CD4-positive, alpha-beta T cell treated with Interleukin-1 beta for 1 hour (primary cell): ENCODE data around the gene OSTF1.

Experiments used
- DNase-seq, 2 donors: peaks; one replicate each; pipeline ENCODE4 v3.0.0-alpha.2; 2020 to 2022

Gene OSTF1

DNA sequence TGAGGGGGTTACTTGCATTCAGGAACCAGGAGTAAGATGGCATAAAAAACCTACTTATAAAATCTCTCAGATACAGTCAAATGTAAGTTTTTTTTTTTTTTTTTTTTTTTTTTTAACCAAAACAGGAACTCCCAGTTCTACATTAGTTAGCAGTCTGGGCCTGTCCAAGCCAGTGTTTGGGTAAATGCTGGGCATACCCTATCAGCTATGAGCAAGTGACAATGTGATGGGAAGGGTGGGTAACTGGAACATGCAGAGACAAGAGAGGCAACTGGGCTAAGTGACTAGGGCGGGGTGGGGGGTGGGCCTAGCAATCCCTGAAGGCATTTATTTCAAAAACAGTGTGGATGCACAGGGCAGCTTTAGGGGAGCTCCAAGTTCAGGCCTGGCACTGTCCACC, 2.7 kb upstream of the OSTF1 start:
- no peak for DNase-seq

DNA sequence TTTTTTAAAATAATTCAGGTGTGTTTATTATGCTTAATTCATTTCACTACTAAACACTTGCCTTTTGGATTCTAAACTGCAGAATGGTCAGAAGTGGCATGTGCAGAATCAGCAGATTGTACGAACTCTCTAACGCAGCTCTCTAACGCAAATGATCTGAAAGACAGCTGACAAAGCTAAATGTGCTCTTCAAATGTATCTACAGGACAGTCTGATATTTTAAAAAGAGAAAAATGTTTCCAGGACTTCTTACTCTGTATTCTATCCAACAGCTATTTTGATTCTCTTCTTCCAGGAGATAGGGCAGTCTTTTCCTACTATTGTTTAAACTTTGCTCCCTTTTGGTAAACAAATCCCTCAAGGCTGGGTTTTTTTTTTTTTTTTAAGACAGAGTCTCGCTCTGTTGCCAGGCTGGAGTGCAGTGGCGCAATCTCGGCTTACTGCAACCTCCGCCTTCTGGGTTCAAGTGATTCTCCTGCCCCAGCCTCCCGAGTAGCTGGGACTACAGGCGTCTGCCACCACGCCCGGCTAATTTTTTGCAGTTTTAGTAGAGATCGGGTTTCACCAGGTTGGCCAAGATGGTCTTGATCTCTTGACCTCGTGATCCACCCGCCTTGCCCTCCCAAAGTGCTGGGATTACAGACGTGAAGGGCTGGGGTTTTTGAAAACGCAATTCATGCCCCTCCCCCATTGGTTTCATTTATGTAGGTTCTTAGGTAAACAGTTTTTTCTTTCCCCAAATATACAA, 1.6 kb upstream of the OSTF1 start:
- DNase-seq = no peak

DNA sequence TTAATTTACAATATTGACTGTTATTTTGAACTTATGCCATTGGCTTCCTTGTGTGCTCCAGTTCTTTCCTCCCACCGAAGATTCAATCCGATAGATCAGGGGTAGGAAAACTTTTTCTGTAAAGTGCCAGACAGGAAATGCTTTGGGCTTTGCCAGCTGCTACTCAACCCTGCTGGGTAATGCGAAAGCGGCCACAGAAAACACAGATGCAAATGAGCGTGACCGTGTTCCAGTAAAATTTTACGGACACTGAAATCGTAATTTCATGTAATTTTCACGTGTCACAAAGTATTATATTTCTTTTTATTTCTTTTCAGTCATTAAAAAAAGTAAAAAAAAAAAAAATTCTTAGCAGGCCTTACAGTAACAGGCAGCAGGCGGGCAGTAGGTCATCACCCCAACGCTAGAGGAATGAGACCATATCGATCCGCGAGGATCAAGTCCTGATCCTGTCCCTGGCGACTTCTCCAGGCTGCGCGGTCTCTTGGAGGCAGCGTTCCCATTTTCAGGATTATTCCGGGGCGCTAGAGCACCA, 958 bp upstream of the OSTF1 start:
- peak; percentile 31 to 56 for DNase-seq

DNA sequence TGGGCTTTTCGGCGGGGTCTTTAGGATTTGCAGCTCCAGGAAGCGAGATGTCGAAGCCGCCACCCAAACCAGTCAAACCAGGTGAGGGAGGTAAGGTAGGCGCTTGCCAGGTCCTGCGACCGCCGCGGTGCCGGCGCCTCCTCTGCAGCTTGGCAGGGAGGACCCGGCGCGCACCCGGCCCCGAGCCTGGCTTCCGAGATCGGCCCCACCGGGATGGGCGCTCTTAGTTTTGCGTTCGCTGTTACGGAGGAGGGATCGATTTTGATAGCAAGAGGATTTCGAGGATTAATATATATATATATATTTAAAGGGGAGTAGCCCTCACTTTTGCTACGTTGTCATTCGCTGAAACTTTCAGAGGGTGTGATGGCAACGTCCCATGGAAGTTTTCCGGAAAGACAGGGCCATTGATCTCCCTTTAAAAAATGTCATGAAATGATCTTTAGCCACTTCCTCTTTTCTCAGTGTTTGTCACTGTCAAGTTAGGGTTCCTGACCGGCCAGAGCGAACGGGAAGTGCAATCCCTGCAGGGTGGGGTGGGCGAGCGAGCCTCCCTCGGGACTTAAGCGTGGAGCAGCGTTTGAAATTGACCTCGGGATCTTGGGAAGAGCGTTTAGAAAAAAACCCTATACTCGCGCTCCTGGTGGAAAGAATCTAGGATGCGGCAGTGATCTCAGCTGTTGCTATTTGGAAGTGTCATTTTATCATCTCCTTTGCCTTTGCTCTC, 495 bp downstream of the OSTF1 start:
- peak in 1 of 2 donors; percentile 59 for DNase-seq

DNA sequence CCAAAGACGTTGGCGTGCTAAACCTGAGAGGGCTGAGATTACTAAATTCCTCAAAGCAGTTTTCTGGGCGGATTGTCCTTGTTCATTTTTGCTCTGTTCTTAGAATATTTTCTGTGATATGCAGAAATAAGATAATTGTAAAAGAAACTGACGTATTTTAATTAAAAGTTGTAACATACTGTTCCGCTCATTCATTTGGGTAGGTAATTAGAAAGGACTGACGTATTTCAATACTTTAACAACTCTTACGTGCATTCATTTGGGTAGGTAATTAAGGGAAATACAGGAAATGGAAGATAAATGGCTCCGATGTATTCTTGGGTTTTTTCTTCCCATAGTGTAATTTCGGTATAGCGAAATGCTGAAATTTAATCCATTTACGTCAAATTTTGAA, 1.1 kb downstream of the OSTF1 start:
- DNase-seq = no peak

DNA sequence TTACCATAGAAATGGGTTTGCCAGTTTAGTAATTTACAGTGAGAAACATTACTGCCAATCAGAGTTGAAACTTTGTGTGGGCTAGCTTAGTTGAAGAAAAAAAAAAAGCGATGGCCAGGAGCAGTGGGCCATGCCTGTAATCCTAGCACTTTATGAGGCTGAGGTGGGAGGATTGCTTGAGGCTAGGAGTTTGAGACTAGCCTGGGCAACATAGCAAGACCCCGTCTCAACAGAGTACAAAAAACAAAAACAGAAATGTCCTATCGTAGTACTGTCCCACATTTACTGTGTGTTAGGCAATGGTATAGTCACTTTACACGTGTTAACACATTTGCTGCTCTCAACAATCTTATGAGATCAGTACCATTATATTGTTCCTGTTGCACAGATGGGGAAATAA, 2.3 kb downstream of the OSTF1 start:
- no peak for DNase-seq

DNA sequence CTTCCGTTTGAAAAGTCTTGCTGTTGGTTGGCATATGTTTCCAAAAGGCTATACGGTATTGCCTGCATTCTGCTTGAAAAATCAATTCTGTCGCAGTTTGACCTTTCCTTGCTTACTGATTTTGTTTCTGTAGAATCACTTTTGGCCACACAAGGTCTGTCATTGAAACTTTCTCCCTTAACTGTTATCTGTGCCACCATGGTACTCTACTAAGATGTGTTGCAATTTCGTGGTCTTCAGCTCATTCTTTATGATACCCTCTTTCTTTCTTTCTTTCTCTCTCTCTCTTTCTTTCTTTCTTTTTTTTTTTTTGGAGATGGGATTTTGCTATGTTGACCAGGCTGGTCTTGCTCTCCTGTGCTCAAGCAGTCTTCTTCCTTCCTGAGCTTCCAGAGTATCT, 4.5 kb downstream of the OSTF1 start:
- no peak for DNase-seq

DNA sequence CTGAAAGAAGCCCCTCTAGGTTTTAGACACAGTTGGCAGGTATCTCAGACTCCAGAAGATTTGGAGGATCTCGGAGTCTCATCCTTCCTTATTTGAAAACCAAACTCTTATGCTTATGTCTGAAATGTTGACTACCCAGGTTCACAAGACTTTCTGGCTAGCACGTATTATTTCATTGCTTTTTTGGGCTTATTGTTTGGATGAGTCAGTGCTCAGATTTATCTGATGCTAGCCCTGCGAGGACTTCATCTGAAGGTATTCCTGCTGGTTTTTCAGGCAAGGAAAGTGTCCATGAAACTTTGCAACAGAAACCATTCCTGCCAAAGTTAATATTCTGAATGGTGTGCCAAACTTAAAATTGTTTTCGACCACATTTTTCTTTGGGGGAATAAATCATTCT, 8.5 kb downstream of the OSTF1 start:
- no peak for DNase-seq

DNA sequence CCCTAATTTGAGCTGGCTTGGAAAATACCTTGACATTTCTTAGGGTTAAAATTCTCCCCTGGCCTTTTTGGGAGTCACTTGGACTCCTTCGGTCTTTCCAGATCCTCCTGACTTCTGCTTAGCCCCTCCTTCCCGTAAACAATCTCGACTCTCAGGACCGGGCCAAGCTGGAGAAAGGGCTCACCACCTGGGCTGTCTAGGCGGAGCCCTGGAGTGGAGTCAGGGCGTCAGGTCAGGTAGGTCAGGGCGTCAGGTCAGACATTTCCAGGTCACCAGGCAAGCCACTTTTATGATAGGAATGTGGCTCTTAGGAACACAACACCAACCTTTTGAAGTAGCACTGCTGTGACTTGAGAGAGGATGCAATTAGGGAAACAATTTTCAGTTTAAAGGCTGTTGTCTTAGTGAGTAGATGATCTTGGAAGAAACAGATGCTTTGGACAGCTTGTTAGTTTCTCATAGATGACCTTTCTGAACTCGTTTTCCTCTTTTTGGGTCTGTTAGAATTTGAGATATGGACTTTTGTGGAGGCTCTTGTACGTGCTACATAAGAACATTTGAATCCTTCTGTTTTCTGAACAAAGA, 12.8 kb downstream of the OSTF1 start:
- DNase-seq = no peak

DNA sequence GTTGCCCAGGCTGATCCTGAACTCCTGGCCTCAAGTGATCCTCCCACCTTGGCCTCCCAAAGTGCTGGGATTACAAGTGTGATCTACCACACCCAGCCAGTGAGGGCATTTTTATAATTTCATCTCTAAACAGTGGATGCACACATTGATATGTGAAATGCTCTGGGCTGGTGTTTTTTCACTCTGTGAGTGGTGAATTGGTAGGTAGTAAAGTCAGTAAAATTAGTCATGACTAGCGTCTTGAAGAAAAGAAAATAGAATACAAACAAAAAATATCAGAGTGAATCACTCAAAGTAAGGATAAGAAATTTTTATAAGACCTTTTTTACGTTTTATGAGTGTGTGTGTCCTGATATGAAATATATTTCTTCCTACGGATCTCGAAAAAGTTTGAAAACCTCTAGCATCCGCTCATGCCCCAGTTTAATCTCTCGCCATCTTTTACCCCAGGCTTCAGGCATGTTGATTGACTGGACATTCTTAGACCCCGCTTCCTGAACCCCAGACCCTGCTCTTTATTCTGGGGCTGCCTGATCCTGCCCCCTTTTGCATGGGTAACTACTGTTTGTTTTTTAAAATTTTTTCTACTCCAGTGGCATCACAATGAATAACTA, 14.0 kb downstream of the OSTF1 start:
- DNase-seq = no peak

DNA sequence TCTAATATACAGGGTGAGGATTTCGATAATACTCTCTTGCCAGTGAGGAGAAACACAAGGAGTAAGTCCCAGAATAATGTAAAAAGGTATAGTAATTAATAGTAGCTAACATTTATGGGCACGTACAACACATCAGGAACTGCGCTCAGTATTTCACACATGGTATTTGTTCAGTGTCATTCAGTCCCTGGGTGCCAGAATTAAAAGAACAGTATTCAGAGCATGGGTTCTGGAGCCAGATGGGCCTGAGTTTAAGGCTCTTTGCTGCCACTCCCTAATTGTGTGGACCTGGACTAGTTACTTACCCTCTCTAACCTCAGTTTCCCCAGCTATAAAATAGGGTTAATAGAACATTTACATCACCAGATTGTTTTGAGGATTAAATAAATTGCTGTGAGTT, 16.3 kb downstream of the OSTF1 start:
- DNase-seq = no peak

DNA sequence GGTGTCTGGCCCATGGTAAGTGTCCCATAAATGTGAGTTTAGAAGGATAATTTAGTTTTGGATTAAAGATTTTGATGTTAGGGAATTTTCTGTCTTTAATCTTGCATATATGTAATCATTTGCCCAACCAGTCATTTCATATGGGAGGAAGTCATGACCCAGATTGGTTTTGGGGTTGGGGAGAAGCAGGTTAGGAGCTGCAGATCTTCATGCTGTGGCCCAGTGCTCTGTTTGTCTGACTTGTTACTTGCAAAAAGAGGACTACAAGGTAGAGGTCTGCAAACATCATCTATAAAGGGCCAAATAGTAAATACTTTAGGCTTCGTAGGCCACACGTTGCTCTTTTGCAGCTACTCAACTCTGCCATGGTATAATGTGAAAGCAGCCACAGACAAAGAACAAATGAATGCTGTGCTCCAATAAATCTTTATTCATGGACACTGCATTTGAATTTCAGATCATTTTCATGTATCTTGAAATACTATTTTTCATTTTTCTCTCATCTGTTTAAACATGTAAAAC, 16.8 kb downstream of the OSTF1 start:
- no peak for DNase-seq

DNA sequence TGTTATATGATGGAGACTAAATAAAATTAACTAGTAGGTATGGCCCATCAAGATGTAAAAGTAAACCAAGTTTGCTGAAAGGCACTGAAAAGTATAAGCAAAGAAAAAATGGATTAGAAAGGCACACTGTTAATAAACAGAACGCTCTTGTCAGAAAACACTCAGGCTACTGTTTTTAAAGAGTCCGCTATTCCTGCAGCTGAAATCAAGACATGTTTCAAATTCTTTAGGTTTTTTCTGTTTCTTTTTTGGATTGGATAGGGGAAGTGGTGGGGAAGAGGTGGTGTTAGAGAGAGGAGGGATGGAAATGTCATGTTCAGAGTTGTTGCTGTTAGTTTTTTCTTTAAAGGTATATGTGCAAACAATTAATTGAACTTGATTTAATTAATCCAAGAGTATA, 17.5 kb downstream of the OSTF1 start:
- no peak for DNase-seq

DNA sequence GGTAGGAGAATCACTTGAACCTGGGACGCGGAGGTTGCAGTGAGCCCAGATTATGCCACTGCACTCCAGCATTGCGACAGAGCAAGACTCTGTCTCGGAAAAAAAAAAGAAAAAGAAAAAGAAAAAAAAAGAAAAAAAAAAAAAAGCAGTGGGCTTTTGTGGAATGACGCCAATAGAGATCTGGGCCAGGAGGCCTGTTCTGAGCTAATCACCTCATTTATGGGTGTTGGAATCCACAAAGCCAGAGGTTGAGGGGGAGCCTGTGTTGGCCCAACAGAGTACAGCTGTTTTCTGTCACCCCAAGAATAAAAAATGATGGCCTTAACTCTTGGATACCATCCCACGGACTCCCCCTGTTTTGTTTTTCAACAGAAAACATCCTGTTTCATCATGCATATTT, 18.5 kb downstream of the OSTF1 start:
- no peak for DNase-seq

DNA sequence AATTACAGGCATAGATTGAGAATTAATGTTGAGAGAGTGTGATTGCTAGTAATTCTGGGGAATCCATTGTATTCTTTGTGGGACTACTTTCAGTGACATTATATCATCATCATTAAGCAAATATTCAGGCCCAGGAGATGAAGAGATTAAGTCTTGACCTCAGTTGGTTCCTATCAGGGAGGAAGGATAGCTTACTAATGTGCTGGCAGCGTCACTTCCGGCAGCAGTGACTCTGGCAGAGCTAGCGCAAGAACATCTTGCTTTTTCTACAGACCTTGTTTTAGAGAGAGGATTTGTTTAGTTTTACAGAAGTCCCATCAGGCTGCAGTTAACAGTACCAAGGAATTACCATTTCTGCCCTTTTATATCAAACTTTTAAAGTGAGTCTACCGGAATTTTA, 20.3 kb downstream of the OSTF1 start:
- peak; percentile 27 to 46 for DNase-seq

DNA sequence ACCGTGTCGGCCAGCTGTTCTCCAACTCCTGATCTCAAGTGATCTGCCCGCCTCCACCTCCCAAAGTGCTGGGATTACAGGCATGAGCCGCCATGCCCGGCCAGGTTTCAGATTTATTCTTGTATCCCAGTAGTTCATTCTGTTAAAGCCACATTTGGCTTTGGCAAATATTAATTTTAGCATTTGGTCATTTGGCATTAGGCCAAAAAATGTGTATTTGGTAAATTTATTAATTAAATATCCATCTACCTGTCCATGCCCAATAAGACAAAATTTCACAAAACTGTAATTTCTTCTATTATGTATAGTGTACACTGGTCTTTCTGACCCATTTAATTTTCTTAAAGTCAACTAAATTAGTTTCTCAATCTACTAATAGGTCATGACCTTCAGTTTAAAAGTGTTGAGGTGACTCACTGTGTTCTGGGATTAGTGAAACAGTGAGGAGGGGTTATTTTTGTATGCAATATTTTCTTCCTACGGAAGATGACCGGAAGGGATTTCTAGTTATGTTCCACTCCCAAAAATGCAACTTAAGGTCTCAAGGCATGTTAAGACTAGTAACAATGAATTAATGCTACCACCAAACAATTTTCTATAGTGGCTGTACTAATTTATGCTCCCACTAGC, 21.0 kb downstream of the OSTF1 start:
- no peak for DNase-seq

DNA sequence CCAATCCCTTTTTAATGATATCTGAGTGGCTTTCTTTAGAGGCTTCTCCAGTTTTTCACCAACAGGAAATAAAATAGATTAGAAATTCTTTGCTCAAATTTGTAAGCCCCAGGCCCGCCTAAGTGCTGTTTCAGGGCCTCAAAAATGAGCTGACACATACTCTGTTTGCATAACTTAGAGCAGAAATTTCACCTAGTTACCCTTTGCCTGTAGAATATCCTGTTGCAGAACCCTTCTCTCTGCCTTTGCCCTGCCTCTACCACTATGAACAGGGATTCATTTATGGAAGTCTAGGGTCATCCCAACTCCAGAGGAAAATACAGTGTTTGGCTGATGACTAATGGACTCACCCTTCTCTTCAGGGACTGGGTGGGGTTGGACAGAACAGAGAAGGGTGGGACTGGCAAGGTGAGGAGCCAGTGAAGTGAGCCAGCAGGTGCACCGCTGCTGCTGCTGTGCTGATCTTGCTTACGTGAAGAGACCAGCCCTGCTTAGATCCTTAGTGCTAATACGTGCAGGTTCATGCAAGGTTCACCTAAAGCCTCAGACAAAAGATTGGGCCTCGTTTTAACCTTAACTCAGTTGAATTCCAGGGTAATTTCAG, 22.8 kb downstream of the OSTF1 start:
- DNase-seq = no peak

DNA sequence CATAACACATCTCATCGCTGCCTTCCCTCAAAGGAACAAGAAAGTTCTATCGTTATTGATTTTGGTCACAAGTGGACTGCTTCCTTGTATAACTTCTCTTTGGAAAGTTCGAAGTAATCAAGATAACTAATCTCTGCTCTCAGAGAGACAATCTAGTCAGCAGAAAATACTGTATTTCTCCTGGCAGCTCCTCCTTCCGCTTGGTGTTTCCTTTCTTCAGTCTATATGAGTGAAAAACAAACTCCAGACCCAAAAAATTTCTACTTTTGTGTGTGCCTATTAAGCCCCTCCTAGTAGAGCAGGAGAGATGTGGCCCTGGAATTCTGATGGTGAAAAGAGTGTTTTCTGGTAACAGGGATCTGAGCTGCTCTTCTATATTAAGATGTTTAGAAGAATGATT, 24.5 kb downstream of the OSTF1 start:
- DNase-seq = no peak

DNA sequence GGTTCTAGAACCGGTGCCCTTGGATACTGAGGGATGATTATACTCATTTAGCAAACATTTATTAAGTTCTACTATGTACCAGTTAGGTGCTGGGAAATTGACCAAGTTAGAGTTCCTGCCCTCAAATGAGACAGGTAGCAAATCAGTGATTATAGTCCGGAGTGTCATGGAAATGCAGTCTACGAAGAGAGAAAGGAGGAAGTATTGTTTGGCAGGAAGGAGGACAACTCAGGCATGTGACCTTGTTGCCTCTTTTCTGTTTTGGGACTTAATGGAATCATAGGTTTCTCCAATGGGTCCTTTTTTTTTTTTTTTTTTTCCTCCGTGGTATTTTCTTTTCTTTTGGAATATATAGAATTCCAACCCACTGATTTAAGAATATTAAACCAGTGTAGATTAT, 28.0 kb downstream of the OSTF1 start:
- no peak for DNase-seq

DNA sequence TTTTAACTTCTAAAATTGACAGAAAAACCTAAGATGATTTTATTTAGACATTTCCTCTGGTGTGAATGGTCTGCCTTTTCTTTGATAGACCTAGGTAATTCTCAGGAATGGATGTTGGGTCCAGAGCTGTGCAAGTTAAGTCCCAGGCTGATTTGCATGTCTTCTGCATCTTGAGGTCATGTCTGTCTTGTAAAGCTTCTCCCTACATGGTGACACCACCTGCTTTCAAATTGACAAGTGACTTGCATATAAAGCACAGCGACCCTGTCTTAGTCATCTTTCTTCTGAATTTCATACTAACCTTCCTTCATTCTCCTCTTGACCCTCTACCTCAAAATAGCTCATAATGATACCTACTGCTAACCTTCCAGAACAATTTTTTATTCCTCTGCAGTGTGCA, 29.2 kb downstream of the OSTF1 start:
- no peak for DNase-seq

DNA sequence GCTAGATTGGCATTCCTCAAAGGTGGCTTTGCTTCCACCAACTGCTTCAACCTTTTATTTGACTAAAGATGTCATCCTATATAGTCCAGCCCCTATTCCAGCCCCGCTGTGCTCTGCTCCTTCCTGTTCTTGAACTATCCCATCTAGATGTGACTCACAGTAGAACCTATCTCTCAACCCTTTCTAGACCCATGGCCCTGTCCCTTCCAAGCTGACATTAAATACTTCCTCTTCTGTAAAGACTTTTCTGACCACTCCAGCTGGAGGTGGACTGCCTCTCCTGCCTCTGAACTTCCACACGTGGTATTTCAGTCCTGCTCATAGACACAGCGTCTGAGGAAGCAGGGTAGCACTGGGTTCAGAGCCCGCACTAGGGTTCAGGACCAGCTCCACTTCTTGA, 32.4 kb downstream of the OSTF1 start:
- DNase-seq = no peak

DNA sequence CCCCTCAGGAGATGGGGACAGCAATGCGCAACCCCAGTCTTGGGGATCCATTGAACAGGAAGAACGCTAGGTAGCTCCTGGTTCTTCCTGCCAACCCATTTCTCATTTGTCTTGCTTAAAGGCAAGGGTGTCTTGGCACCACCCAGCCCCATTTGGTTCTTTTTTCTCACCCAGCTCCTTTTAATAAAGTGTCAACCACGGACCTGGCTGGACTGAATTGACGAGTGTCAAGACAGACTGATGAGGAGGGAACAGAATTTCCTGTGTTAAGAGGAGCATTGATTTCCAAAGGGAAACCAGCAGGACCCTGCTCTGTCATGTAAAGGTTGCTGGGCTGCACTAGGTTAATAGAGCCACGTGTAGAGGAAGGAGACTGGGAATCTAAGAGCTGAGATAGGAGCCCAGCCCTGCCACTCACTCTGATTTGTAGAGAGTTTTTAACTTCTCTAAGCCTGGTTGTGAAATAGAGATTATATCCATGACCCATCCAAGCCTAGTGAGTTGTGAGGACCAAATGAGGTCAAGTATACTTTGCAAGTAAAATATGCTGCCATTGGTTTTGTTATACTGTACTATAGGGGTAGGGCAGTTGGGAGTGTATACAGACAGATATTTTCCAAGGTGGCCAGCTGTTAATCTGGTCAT, 33.7 kb downstream of the OSTF1 start:
- no peak for DNase-seq
